Measurements from ENCODE around the gene RELA. TPM values are rescaled to one million over a fixed set of nuclear protein-coding genes. Genes with fewer than 3 reads are reported as not detected.
"Not testable (repeated sequence)": the region's sequence is repeated elsewhere in the genome, so short reads cannot be mapped to it uniquely, and the experiment has no call there.

Gene RELA
- total RNA-seq, 1 donor: 31.8 TPM

DNA sequence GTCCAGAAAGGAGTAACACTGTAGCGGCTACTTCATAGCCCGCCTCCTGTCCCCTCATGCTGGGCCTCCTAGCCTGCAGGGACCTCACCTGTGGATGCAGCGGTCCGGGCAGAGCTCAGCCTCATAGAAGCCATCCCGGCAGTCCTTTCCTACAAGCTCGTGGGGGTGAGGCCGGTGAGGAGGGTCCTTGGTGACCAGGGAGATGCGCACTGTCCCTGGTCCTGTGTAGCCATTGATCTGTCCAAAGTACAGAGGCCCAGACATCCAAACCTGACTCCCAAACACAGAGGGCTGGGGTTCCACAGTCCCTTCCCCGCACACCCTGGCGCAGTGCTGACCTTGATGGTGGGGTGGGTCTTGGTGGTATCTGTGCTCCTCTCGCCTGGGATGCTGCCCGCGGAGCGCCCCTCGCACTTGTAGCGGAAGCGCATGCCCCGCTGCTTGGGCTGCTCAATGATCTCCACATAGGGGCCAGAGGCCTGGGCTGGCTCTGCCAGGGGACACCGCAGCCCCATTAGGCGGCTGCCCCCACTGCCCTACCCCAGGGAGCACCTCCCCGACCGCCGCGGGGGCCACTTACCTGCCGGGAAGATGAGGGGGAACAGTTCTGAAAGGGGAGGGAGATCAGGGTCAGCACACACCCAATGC lies 993 bp downstream of the RELA start:
- H3K4me3 ChIP-seq (ENCODE audit: insufficient read depth, low read length): peak overlapping the region; percentile 96
- DNase-seq (ENCODE audit: insufficient read length, low spot score, missing footprints): peak; percentile 73
- no peaks in the 10 kb centered on the region for H3K9me3 ChIP-seq (ENCODE audit: low read depth, low read length)
- no peaks in the 10 kb centered on the region for H3K27me3 ChIP-seq (ENCODE audit: insufficient read depth, low read length)
- peaks cover 17% of the 10 kb centered on the region for H3K4me1 ChIP-seq (ENCODE audit: insufficient read depth, low read length)
- peaks cover 48% of the 10 kb centered on the region for H3K36me3 ChIP-seq (ENCODE audit: insufficient read depth, low read length)
- H3K4me2 ChIP-seq (ENCODE audit: insufficient read depth, low read length): peak overlapping the region; percentile 100
- peak overlapping the region; percentile 88 for H3K27ac ChIP-seq (ENCODE audit: low read depth, low read length)
- peaks cover 46% of the 10 kb centered on the region for H3K79me2 ChIP-seq (ENCODE audit: insufficient read depth, low read length)
- H2AFZ ChIP-seq (ENCODE audit: low read length): no peak overlapping the region
- H4K20me1 ChIP-seq (ENCODE audit: insufficient read depth, low read length): peaks cover 32% of the 10 kb centered on the region
- TF ChIP-seq, protein P1, sequence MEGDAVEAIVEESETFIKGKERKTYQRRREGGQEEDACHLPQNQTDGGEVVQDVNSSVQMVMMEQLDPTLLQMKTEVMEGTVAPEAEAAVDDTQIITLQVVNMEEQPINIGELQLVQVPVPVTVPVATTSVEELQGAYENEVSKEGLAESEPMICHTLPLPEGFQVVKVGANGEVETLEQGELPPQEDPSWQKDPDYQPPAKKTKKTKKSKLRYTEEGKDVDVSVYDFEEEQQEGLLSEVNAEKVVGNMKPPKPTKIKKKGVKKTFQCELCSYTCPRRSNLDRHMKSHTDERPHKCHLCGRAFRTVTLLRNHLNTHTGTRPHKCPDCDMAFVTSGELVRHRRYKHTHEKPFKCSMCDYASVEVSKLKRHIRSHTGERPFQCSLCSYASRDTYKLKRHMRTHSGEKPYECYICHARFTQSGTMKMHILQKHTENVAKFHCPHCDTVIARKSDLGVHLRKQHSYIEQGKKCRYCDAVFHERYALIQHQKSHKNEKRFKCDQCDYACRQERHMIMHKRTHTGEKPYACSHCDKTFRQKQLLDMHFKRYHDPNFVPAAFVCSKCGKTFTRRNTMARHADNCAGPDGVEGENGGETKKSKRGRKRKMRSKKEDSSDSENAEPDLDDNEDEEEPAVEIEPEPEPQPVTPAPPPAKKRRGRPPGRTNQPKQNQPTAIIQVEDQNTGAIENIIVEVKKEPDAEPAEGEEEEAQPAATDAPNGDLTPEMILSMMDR (IDR thresholded peaks at IDR 0.05; ENCODE audit: extremely low read depth, low read depth, low read length): no peak

DNA sequence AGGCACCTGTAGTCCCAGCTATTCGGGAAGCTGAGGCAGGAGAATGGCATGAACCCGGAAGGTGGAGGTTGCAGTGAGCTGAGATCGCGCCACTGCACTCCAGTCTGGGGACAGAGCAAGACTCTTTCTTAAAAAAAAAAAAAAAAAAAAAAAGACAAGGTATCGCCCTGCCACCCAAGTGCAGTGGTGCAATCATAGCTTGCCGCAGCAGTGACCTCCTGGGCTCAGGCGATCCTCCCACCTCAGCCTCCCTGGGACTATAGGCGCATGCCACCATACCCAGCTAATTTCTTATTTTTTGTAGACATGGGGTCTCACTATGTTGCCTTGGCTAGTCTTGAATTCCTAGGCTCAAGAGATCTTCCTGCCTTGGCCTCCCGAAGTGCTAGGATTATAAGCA lies 1.8 kb downstream of the RELA start:
- H2AFZ ChIP-seq (ENCODE audit: low read length); H3K4me2 ChIP-seq (ENCODE audit: insufficient read depth, low read length); H3K9me3 ChIP-seq (ENCODE audit: low read depth, low read length); H3K27me3 ChIP-seq (ENCODE audit: insufficient read depth, low read length); H3K4me3 ChIP-seq (ENCODE audit: insufficient read depth, low read length); H3K27ac ChIP-seq (ENCODE audit: low read depth, low read length); DNase-seq (ENCODE audit: insufficient read length, low spot score, missing footprints): not testable (repeated sequence)
- H3K4me1 ChIP-seq (ENCODE audit: insufficient read depth, low read length): peaks cover 17% of the 10 kb centered on the region
- peaks cover 50% of the 10 kb centered on the region for H3K79me2 ChIP-seq (ENCODE audit: insufficient read depth, low read length)
- peaks cover 32% of the 10 kb centered on the region for H4K20me1 ChIP-seq (ENCODE audit: insufficient read depth, low read length)
- H3K36me3 ChIP-seq (ENCODE audit: insufficient read depth, low read length): peaks cover 55% of the 10 kb centered on the region

DNA sequence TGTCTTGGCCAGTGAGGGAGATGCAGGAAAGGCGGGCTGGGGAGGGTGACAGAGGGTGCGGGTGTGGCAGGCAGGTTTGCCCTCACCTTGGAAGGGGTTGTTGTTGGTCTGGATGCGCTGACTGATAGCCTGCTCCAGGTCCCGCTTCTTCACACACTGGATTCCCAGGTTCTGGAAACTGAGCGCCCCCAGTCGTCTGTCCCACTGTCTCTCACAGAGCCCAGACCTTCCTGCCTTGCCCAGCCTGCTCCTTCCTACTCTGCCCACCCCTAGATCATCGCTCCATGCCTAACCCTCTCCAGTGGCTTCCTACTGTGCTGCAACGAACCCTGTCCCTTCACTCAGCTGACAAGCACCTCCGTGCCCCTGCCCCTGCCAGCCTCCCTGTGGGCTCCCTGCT lies 2.7 kb downstream of the RELA start:
- Histone ChIP-seq H3K9me3 (ENCODE audit: low read depth, low read length) (no peaks in the 10 kb centered on the region), H4K20me1 (ENCODE audit: insufficient read depth, low read length) (peaks cover 32% of the 10 kb centered on the region), H3K27me3 (ENCODE audit: insufficient read depth, low read length) (no peaks in the 10 kb centered on the region), H3K4me2 (ENCODE audit: insufficient read depth, low read length) (no peak overlapping the region), H3K27ac (ENCODE audit: low read depth, low read length) (no peak overlapping the region), H3K36me3 (ENCODE audit: insufficient read depth, low read length) (peaks cover 64% of the 10 kb centered on the region), H3K4me1 (ENCODE audit: insufficient read depth, low read length) (peaks cover 17% of the 10 kb centered on the region), H3K4me3 (ENCODE audit: insufficient read depth, low read length) (no peak overlapping the region), H3K79me2 (ENCODE audit: insufficient read depth, low read length) (peaks cover 50% of the 10 kb centered on the region), H2AFZ (ENCODE audit: low read length) (no peak overlapping the region)
- DNase-seq (ENCODE audit: insufficient read length, low spot score, missing footprints): no peak
- TF ChIP-seq, protein P1 (IDR thresholded peaks at IDR 0.05; ENCODE audit: extremely low read depth, low read depth, low read length): no peak

DNA sequence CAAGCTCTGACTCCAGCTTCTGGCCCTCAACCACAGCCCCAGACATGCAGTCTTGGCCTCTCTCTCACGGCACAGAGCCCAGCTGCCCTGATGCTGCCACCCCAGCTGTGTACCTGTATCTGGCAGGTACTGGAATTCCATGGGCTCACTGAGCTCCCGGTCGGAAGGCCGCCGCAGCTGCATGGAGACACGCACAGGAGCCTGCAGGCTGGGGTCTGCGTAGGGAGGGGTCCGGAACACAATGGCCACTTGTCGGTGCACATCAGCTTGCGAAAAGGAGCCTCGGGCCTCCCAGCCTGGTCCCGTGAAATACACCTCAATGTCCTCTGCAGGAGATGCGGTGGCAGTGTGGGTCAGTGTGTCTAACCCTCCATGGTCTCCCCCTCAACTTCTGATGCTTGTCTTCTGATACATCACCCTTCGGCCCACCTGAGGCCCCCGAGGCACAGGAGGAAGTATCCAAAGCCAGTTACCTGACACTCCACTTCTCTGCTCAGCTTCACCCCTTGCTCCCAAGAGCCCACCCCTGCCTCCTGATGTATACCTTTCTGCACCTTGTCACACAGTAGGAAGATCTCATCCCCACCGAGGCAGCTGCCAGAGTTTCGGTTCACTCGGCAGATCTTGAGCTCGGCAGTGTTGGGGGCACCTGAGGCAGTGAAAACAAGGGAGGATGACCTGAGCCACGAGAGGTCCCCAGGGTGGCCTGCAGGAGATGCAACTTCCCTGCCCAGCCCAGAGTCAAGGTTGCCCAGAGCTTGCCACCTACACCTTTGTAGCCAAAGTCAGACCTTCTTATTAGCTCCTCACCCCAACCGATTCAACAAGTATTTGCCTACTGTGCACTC lies 4.3 kb downstream of the RELA start:
- no peak overlapping the region for H2AFZ ChIP-seq (ENCODE audit: low read length)
- H3K27ac ChIP-seq (ENCODE audit: low read depth, low read length): no peak overlapping the region
- H3K9me3 ChIP-seq (ENCODE audit: low read depth, low read length): no peaks in the 10 kb centered on the region
- peaks cover 32% of the 10 kb centered on the region for H4K20me1 ChIP-seq (ENCODE audit: insufficient read depth, low read length)
- no peak overlapping the region for H3K4me2 ChIP-seq (ENCODE audit: insufficient read depth, low read length)
- no peaks in the 10 kb centered on the region for H3K27me3 ChIP-seq (ENCODE audit: insufficient read depth, low read length)
- H3K4me3 ChIP-seq (ENCODE audit: insufficient read depth, low read length): no peak overlapping the region
- peaks cover 50% of the 10 kb centered on the region for H3K79me2 ChIP-seq (ENCODE audit: insufficient read depth, low read length)
- peaks cover 14% of the 10 kb centered on the region for H3K4me1 ChIP-seq (ENCODE audit: insufficient read depth, low read length)
- TF ChIP-seq, protein P1 (IDR thresholded peaks at IDR 0.05; ENCODE audit: extremely low read depth, low read depth, low read length): no peak
- peaks cover 73% of the 10 kb centered on the region for H3K36me3 ChIP-seq (ENCODE audit: insufficient read depth, low read length)
- DNase-seq (ENCODE audit: insufficient read length, low spot score, missing footprints): no peak
